Stimulated activated CD8-positive, alpha-beta memory T cell treated with anti-CD3 and anti-CD28 coated beads, Interleukin-2, amount 100 ng/mL, for 48 hours (primary cell): ENCODE data around the gene GDF9.
"Not testable (repeated sequence)": the region's sequence is repeated elsewhere in the genome, so short reads cannot be mapped to it uniquely, and the experiment has no call there.

Experiments used
- DNase-seq, 2 donors: peaks; one replicate each; pipeline ENCODE4 v3.0.0-alpha.2; 2020; ENCODE audit warnings: low read depth in 2 of 2

Gene GDF9

GRCh38 chr5:132873119-132873929 is 7.1 kb upstream of the GDF9 start, which contains the start of gene LEAP2:
LEAP2 (plus strand) TSS chr5:132873668; CDS start chr5:132873695, 27 bp downstream.
- DNase-seq: no peak

GRCh38 chr5:132872788-132873118 is 6.5 kb upstream of the GDF9 start:
- no peak for DNase-seq

GRCh38 chr5:132871459-132872284 is 5.4 kb upstream of the GDF9 start:
- no peak for DNase-seq

GRCh38 chr5:132870801-132871200 is 4.5 kb upstream of the GDF9 start:
- no peak for DNase-seq

GRCh38 chr5:132868754-132869153 is 2.5 kb upstream of the GDF9 start:
- DNase-seq: no peak

- DNase-seq: no peak
These were observed 780 bp upstream of the GDF9 start for GRCh38 chr5:132867046-132867451.

- no peak for DNase-seq
These were observed 464 bp downstream of the GDF9 start for GRCh38 chr5:132865668-132866341.

GRCh38 chr5:132860742-132861141 is 5.5 kb downstream of the GDF9 start:
- no peak for DNase-seq

GRCh38 chr5:132859889-132860437 is 6.3 kb downstream of the GDF9 start:
- DNase-seq: no peak

- DNase-seq: no peak
These were observed 10.3 kb downstream of the GDF9 start for GRCh38 chr5:132856011-132856410.

- DNase-seq: not testable (repeated sequence)
These were observed 11.3 kb downstream of the GDF9 start for GRCh38 chr5:132854992-132855391.

GRCh38 chr5:132854301-132854700 is 12.0 kb downstream of the GDF9 start:
- no peak for DNase-seq

- no peak for DNase-seq
These were observed 12.5 kb downstream of the GDF9 start for GRCh38 chr5:132853790-132854189.

GRCh38 chr5:132853323-132853722 is 12.9 kb downstream of the GDF9 start:
- no peak for DNase-seq

GRCh38 chr5:132850066-132850465 is 16.2 kb downstream of the GDF9 start:
- no peak for DNase-seq

GRCh38 chr5:132849347-132849746 is 16.9 kb downstream of the GDF9 start:
- no peak for DNase-seq

- no peak for DNase-seq
These were observed 18.0 kb downstream of the GDF9 start for GRCh38 chr5:132848270-132848669.

- no peak for DNase-seq
These were observed 25.0 kb downstream of the GDF9 start for GRCh38 chr5:132841305-132841704.

GRCh38 chr5:132840896-132841295 is 25.4 kb downstream of the GDF9 start:
- no peak for DNase-seq

GRCh38 chr5:132840313-132840712 is 26.0 kb downstream of the GDF9 start:
- DNase-seq: no peak

GRCh38 chr5:132839426-132840301 is 26.6 kb downstream of the GDF9 start:
- DNase-seq: no peak
